ENCODE data around the gene BBOX1. TPM values are rescaled to one million over a fixed set of nuclear protein-coding genes. Genes with fewer than 3 reads are reported as not detected.

BBOX1 gene
- total RNA-seq, 1 experiment from 2014 or later = 0.33 TPM

GRCh38 chr11:27020751-27021150, 19.9 kb upstream of the BBOX1 start:
- H3K9me3 Mint-ChIP-seq (ENCODE audit: unreplicated experiment) = no peaks in the 10 kb centered on the region
- TF ChIP-seq, protein P1, sequence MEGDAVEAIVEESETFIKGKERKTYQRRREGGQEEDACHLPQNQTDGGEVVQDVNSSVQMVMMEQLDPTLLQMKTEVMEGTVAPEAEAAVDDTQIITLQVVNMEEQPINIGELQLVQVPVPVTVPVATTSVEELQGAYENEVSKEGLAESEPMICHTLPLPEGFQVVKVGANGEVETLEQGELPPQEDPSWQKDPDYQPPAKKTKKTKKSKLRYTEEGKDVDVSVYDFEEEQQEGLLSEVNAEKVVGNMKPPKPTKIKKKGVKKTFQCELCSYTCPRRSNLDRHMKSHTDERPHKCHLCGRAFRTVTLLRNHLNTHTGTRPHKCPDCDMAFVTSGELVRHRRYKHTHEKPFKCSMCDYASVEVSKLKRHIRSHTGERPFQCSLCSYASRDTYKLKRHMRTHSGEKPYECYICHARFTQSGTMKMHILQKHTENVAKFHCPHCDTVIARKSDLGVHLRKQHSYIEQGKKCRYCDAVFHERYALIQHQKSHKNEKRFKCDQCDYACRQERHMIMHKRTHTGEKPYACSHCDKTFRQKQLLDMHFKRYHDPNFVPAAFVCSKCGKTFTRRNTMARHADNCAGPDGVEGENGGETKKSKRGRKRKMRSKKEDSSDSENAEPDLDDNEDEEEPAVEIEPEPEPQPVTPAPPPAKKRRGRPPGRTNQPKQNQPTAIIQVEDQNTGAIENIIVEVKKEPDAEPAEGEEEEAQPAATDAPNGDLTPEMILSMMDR (IDR thresholded peaks at IDR 0.05; ENCODE audit: unreplicated experiment) = no peak
- DNase-seq (ENCODE audit: unreplicated experiment) = no peak
- CTCF ChIA-PET = interaction anchor here (0.6 kb wide), 1 partner anchor 139 kb away, joined by 3 read pairs; no protein-coding TSS in a partner anchor
- intact Hi-C loops (cut with micrococcal nuclease) = no loop called here
- POLR2A ChIA-PET = no interaction called here
- H3K27me3 Mint-ChIP-seq (ENCODE audit: insufficient read depth, unreplicated experiment) = no peaks in the 10 kb centered on the region
- no peak overlapping the region for H3K4me3 Mint-ChIP-seq (ENCODE audit: unreplicated experiment)
- H3K27ac Mint-ChIP-seq (ENCODE audit: low read depth, unreplicated experiment) = no peak overlapping the region
- no peaks in the 10 kb centered on the region for H3K4me1 Mint-ChIP-seq (ENCODE audit: insufficient read depth, unreplicated experiment)
- BruUV-seq (replicated peaks) = no TSS peak
- no peaks in the 10 kb centered on the region for H3K36me3 Mint-ChIP-seq (ENCODE audit: insufficient read depth, unreplicated experiment)

DNA sequence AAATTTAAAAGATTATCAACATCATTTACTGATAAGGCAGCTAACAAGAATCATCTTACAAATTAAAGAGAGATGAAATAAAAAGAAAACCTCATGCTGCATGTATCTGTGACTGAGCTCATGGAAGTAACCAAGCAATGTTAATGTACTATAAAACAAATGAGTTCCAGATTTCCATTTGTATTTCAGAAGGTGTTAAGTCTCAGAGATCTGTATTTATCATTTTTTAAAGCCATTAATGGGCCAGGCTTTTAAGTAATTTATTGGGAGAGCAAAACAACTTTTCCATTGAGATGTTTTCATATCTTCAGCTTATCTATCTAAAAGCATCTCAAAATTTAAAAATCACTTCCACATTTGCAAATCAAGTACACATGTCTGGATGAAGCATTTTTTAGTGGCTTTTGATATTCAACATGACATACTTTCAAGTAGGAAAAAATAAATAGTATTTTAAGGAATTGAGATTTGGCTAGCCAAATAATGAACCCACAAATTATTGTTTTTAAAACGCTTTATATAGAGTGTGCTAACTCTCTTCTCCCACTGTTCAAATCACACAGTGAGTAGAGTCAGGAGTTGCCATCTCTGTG, 17.9 kb upstream of the BBOX1 start:
- no peak overlapping the region for H3K27ac Mint-ChIP-seq (ENCODE audit: low read depth, unreplicated experiment)
- H3K4me3 Mint-ChIP-seq (ENCODE audit: unreplicated experiment) = no peak overlapping the region
- POLR2A ChIA-PET = no interaction called here
- no TSS peak for BruUV-seq (replicated peaks)
- H3K36me3 Mint-ChIP-seq (ENCODE audit: insufficient read depth, unreplicated experiment) = no peaks in the 10 kb centered on the region
- no peak for DNase-seq (ENCODE audit: unreplicated experiment)
- H3K27me3 Mint-ChIP-seq (ENCODE audit: insufficient read depth, unreplicated experiment) = no peaks in the 10 kb centered on the region
- intact Hi-C loops (cut with micrococcal nuclease) = no loop called here
- TF ChIP-seq, protein P1 (IDR thresholded peaks at IDR 0.05; ENCODE audit: unreplicated experiment) = no peak
- no peaks in the 10 kb centered on the region for H3K9me3 Mint-ChIP-seq (ENCODE audit: unreplicated experiment)
- no peaks in the 10 kb centered on the region for H3K4me1 Mint-ChIP-seq (ENCODE audit: insufficient read depth, unreplicated experiment)
- CTCF ChIA-PET = no interaction called here

- H3K27ac Mint-ChIP-seq (ENCODE audit: low read depth, unreplicated experiment) = no peak overlapping the region
- H3K36me3 Mint-ChIP-seq (ENCODE audit: insufficient read depth, unreplicated experiment) = no peaks in the 10 kb centered on the region
- H3K9me3 Mint-ChIP-seq (ENCODE audit: unreplicated experiment) = no peaks in the 10 kb centered on the region
- H3K4me3 Mint-ChIP-seq (ENCODE audit: unreplicated experiment) = no peak overlapping the region
- BruUV-seq (replicated peaks) = no TSS peak
- ChIA-PET POLR2A (interaction anchor here (0.6 kb wide), 1 partner anchor 358 kb away, joined by 3 read pairs; no protein-coding TSS in a partner anchor), CTCF (no interaction called here)
- no peaks in the 10 kb centered on the region for H3K27me3 Mint-ChIP-seq (ENCODE audit: insufficient read depth, unreplicated experiment)
- intact Hi-C loops (cut with micrococcal nuclease) = no loop called here
- TF ChIP-seq, protein P1 (IDR thresholded peaks at IDR 0.05; ENCODE audit: unreplicated experiment) = no peak
- no peak for DNase-seq (ENCODE audit: unreplicated experiment)
- H3K4me1 Mint-ChIP-seq (ENCODE audit: insufficient read depth, unreplicated experiment) = no peaks in the 10 kb centered on the region
Observed at GRCh38 chr11:27024865-27025264, 15.8 kb upstream of the BBOX1 start.

GRCh38 chr11:27025312-27025955, 15.2 kb upstream of the BBOX1 start:
- CTCF ChIA-PET = no interaction called here
- Mint-ChIP-seq H3K4me1 (ENCODE audit: insufficient read depth, unreplicated experiment) (no peaks in the 10 kb centered on the region), H3K27ac (ENCODE audit: low read depth, unreplicated experiment) (no peak overlapping the region), H3K9me3 (ENCODE audit: unreplicated experiment) (no peaks in the 10 kb centered on the region), H3K4me3 (ENCODE audit: unreplicated experiment) (no peak overlapping the region), H3K36me3 (ENCODE audit: insufficient read depth, unreplicated experiment) (no peaks in the 10 kb centered on the region), H3K27me3 (ENCODE audit: insufficient read depth, unreplicated experiment) (no peaks in the 10 kb centered on the region)
- intact Hi-C loops (cut with micrococcal nuclease) = no loop called here
- BruUV-seq (replicated peaks) = no TSS peak
- no peak for DNase-seq (ENCODE audit: unreplicated experiment)
- TF ChIP-seq, protein P1 (IDR thresholded peaks at IDR 0.05; ENCODE audit: unreplicated experiment) = no peak
- POLR2A ChIA-PET = interaction anchor here (0.6 to 0.7 kb wide), 2 partner anchors 64 to 358 kb away, joined by 3 read pairs; no protein-coding TSS in a partner anchor
